Measurements from ENCODE around the gene FRAS1. TPM values are rescaled to one million over a fixed set of nuclear protein-coding genes. Genes with fewer than 3 reads are reported as not detected.
"Not testable (repeated sequence)": the region's sequence is repeated elsewhere in the genome, so short reads cannot be mapped to it uniquely, and the experiment has no call there.

The FRAS1 gene
- total and polyA plus RNA-seq, 2 donors (not counting 1 experiment from before 2014, with no cell fraction given), result 0.03 to 0.12 TPM

DNA sequence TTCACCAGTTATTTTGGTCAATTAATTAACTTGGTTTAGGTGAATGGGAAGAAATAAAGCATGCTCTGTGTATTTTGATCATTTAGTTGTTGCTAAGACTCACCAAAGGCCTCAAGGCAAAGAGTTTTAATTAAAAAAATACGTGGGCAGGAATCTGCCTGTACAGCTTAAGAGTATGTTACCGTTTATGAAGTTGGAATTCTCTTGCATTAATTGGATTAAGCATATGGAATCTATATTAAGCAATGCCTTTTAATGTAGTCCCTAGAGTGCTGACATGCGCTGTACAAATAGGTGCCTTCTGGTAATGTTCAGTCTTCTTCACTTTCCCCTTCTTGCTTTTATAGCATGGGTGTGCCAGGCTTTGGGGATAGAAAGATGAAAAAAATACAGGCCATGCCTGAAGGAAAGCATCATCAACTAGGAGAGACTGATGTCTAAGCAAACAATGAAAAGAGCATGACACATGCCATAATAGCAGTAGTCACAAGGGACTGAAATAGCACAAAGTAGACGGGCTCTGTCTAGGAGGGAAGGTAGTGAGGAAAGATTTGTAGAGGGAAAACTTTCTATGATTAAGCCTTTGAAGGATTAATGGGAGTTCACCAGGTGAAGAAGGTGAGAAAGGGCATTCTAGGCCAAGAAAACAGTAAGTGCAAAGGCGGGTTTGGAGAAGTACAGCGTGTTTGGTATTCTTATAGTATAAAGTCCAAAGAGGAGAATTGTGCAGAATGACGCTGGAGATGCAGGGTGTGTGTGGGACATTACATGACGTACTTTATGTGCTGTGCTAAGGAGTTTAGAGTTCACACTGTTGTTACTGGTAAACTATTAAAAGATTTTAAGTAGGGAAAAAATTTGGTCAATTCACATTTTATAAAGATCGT lies 268.4 kb downstream of the FRAS1 start:
- ChIA-PET CTCF (no interaction called here), POLR2A (no interaction called here)
- TF ChIP-seq EZH2 (IDR thresholded peaks at IDR 0.05; ENCODE audit: borderline replicate concordance, insufficient read depth, low read depth, low read length, poor library complexity, severe bottlenecking), result no peak
- TF ChIP-seq, protein P1, sequence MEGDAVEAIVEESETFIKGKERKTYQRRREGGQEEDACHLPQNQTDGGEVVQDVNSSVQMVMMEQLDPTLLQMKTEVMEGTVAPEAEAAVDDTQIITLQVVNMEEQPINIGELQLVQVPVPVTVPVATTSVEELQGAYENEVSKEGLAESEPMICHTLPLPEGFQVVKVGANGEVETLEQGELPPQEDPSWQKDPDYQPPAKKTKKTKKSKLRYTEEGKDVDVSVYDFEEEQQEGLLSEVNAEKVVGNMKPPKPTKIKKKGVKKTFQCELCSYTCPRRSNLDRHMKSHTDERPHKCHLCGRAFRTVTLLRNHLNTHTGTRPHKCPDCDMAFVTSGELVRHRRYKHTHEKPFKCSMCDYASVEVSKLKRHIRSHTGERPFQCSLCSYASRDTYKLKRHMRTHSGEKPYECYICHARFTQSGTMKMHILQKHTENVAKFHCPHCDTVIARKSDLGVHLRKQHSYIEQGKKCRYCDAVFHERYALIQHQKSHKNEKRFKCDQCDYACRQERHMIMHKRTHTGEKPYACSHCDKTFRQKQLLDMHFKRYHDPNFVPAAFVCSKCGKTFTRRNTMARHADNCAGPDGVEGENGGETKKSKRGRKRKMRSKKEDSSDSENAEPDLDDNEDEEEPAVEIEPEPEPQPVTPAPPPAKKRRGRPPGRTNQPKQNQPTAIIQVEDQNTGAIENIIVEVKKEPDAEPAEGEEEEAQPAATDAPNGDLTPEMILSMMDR (IDR thresholded peaks at IDR 0.05), result no peak
- Histone ChIP-seq H3K4me3 (ENCODE audit: control extremely low read depth in 1 of 5, extremely low read depth in 1 of 5, insufficient read depth in 1 of 5, low read depth in 2 of 5, low read length in 4 of 5) (no peak overlapping the region), H3K27me3 (replicated peaks in 1 of 4; ENCODE audit: control extremely low read depth in 1 of 4, control insufficient read depth in 3 of 4, insufficient read depth in 4 of 4, low read length in 3 of 4) (peaks cover 0 to 3% (median 0%) of the 10 kb centered on the region in 4 experiments), H3K4me2 (replicated peaks; ENCODE audit: low read depth, low read length, poor library complexity, severe bottlenecking) (no peak overlapping the region), H2AFZ (ENCODE audit: insufficient read depth, low read depth, low read length, poor library complexity, severe bottlenecking) (no peak overlapping the region), H3K9ac (ENCODE audit: low read length) (no peak overlapping the region), H3K9me3 (ENCODE audit: control extremely low read depth in 1 of 3, control insufficient read depth in 2 of 3, insufficient read depth in 1 of 3, low read length in 2 of 3) (no peaks in the 10 kb centered on the region), H4K20me1 (ENCODE audit: control insufficient read depth, insufficient read depth, low read length, poor library complexity, severe bottlenecking) (no peaks in the 10 kb centered on the region), H3K4me1 (ENCODE audit: control insufficient read depth in 2 of 2, insufficient read depth in 2 of 2, low read length in 2 of 2) (peaks cover 0 to 2% of the 10 kb centered on the region in 2 donors), H3K36me3 (replicated peaks in 1 of 2; ENCODE audit: control extremely low read depth in 1 of 2, control insufficient read depth in 1 of 2, extremely low read depth in 1 of 2, insufficient read depth in 2 of 2, low read length in 1 of 2) (no peaks in the 10 kb centered on the region), H3K27ac (ENCODE audit: low read length in 2 of 2) (no peak overlapping the region), H3K79me2 (ENCODE audit: control insufficient read depth, insufficient read depth, low read length) (no peaks in the 10 kb centered on the region)
- Mint-ChIP-seq H3K4me1 (peaks cover 2% of the 10 kb centered on the region), H3K27ac (no peak overlapping the region), H3K4me3 (no peak overlapping the region), H3K27me3 (peaks cover 20% of the 10 kb centered on the region), H3K9me3 (ENCODE audit: insufficient read depth) (no peaks in the 10 kb centered on the region)
- DNase-seq (no peak), ATAC-seq (ENCODE audit: low read depth) (no peak)
- 81% methylated on average over 8 of the region's 9 CpGs for WGBS (ENCODE audit: insufficient coverage)
- intact Hi-C loops (cut with micrococcal nuclease), result no loop called here

DNA sequence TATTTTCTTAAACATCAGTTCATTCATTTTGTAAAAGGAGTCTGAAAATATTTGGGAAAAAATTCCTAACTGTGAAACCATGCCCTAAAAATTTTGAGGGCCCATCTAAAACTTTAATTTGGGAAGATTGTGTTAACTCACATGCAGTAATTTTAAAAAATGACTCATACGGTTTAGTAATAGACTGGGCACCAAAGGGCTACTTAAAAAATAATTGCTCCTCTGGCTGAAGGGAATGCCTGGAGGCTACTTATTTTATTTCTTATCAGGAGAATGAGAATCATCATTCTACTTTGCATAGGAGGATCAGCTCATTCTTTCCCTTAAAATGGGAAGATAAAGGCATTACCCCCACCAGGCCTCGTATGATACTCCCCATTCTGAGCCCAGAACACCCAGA lies 271.5 kb downstream of the FRAS1 start:
- H3K36me3 ChIP-seq (replicated peaks in 1 of 2; ENCODE audit: control extremely low read depth in 1 of 2, control insufficient read depth in 1 of 2, extremely low read depth in 1 of 2, insufficient read depth in 2 of 2, low read length in 1 of 2); H3K9me3 Mint-ChIP-seq (ENCODE audit: insufficient read depth); H3K27me3 ChIP-seq (replicated peaks in 1 of 4; ENCODE audit: control extremely low read depth in 1 of 4, control insufficient read depth in 3 of 4, insufficient read depth in 4 of 4, low read length in 3 of 4); H3K4me1 ChIP-seq (ENCODE audit: control insufficient read depth in 2 of 2, insufficient read depth in 2 of 2, low read length in 2 of 2); H3K9ac ChIP-seq (ENCODE audit: low read length); CTCF ChIA-PET; H3K27ac ChIP-seq (ENCODE audit: low read length in 2 of 2); DNase-seq; ATAC-seq (ENCODE audit: low read depth); H3K4me3 ChIP-seq (ENCODE audit: control extremely low read depth in 1 of 5, extremely low read depth in 1 of 5, insufficient read depth in 1 of 5, low read depth in 2 of 5, low read length in 4 of 5); H3K4me2 ChIP-seq (replicated peaks; ENCODE audit: low read depth, low read length, poor library complexity, severe bottlenecking); H4K20me1 ChIP-seq (ENCODE audit: control insufficient read depth, insufficient read depth, low read length, poor library complexity, severe bottlenecking); H2AFZ ChIP-seq (ENCODE audit: insufficient read depth, low read depth, low read length, poor library complexity, severe bottlenecking); H3K79me2 ChIP-seq (ENCODE audit: control insufficient read depth, insufficient read depth, low read length); POLR2A ChIA-PET; H3K27ac Mint-ChIP-seq; H3K4me3 Mint-ChIP-seq; H3K9me3 ChIP-seq (ENCODE audit: control extremely low read depth in 1 of 3, control insufficient read depth in 2 of 3, insufficient read depth in 1 of 3, low read length in 2 of 3); H3K4me1 Mint-ChIP-seq; intact Hi-C loops (cut with micrococcal nuclease): not testable (repeated sequence)
- peaks cover 12% of the 10 kb centered on the region for H3K27me3 Mint-ChIP-seq
- no CpG with 5 or more reads among the region's 2 CpGs for WGBS (ENCODE audit: insufficient coverage)
